ENCODE results near the gene ABCA3. TPM values are rescaled to one million over a fixed set of nuclear protein-coding genes. Genes with fewer than 3 reads are reported as not detected.

ABCA3 gene
- total and polyA plus RNA-seq, 7 donors: 0.46 to 21.3 (median 4.9) TPM

DNA sequence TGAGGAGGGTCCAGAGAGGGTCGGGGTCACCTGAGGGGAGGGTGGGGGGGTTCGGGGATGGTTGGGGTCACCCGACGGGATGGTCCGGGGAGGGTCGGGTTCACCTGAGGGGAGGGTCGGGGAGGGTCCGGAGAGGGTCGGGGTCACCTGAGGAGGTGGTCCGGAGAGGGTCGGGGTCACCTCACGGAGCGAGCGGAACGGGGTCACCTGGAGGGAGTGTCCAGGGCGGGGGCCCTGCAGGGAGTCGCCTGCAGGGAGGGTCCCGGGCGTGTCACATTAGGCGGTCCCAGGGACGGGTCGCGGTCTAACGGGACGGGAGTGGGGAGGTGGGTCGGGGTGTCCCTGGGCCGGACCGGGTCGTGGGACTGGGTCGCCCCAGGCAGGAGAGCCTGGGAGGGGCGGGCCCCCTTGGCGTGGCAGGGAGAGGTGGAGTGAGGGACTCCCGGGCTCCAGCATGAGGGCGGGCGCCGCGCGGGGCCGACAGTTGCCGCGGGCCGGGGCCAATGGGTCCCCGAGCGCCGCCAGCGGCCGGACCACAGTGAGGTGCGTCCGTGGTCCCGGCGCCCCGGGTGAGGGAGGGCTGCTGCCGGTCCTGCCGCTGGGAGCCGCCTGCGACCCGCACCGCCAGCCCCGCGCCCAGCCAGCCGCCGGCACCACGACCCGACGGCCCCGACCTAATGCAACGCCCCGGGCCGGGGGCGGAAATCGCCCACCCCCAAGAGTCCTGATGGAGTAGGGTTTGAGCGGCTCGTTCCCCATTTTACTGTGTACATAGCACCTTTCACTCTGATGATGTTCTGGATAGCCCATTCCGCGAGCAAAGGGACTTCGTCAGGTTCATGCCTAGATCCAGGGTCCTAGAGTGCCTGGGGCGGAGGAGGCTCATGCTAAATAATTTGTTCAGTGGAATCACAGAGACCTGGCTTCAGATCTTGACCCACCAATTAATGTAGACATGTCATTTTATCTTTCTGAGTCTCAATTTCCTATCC lies 1.2 kb upstream of the ABCA3 start:
- DNase-seq: peak; percentile 72

DNA sequence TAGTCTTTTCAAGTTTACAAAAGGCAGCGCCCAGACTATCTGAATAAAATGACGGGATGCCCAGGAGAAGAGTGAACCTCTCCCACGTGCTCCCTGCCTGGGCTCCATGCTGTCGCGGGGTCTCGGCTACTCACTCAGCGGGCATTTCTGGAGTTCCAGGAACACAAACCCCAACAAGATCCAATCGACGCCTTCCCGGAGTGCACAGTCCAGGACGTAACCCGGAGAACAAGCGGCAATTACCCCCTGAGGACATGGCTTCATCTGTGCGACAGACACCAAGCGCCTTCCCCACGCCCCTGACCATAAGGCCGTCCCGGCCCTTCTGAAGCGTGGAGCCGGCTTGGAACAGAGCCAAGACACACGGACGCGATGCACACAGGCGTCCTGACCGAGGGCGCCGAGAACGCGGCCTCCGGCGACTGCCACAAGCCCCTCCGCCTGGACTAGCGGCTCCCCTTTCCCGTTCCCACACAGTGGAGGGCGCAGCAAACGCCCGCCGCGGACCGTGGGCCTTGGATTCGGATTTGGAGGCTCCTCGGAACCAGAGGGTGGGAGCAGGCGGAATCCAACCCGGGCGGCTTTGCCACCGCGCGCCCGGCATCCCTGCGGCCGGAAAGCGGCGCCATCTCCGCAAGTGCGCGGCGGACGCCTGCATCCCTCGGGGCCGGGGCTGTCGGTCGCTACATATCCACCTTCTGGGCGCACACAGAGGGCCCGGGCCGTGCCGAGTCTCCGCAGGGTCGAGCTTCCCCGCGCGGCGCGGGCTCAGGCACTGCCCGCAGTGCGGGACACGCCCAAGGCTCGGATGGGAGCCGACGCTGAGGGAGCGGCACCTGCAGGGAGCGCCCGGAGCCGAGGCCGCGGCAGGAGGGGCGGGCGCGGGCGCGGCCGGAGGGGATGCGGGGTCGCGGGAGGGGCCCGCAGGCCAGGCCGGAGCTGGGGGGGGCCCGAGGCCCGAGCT lies 725 bp downstream of the ABCA3 start:
- H3K27ac ChIP-seq: peak overlapping the region; percentile 67 to 76 (median 70)
- H3K9me3 ChIP-seq: no peaks in the 10 kb centered on the region
- 3 to 5% methylated on average over 98 of the region's 98 CpGs for WGBS, 2 donors
- H3K36me3 ChIP-seq: no peaks in the 10 kb centered on the region
- H3K4me3 ChIP-seq: peak overlapping the region; percentile 68 to 82 (median 81)
- TF ChIP-seq EP300 (IDR thresholded peaks at IDR 0.05) (no peak), POLR2AphosphoS5 (IDR thresholded peaks at IDR 0.05) (peak in 1 of 4 donors; percentile 18)
- no peaks in the 10 kb centered on the region for H3K27me3 ChIP-seq
- H3K4me1 ChIP-seq: peaks cover 0 to 27% (median 22%) of the 10 kb centered on the region in 4 donors
- DNase-seq: peak; percentile 83
- intact Hi-C loops (cut with DNase I): loop anchor here (1.0 to 2.0 kb wide), 2 partner anchors 89 to 161 kb away; partner anchors contain the start of gene CCNF

More for the DNA sequence above, 1.2 kb upstream of the ABCA3 start:
- TF ChIP-seq, protein P1, sequence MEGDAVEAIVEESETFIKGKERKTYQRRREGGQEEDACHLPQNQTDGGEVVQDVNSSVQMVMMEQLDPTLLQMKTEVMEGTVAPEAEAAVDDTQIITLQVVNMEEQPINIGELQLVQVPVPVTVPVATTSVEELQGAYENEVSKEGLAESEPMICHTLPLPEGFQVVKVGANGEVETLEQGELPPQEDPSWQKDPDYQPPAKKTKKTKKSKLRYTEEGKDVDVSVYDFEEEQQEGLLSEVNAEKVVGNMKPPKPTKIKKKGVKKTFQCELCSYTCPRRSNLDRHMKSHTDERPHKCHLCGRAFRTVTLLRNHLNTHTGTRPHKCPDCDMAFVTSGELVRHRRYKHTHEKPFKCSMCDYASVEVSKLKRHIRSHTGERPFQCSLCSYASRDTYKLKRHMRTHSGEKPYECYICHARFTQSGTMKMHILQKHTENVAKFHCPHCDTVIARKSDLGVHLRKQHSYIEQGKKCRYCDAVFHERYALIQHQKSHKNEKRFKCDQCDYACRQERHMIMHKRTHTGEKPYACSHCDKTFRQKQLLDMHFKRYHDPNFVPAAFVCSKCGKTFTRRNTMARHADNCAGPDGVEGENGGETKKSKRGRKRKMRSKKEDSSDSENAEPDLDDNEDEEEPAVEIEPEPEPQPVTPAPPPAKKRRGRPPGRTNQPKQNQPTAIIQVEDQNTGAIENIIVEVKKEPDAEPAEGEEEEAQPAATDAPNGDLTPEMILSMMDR (IDR thresholded peaks at IDR 0.05): no peak
- TF ChIP-seq EP300 (IDR thresholded peaks at IDR 0.05) (no peak), POLR2A (IDR thresholded peaks at IDR 0.05) (no peak), POLR2AphosphoS5 (IDR thresholded peaks at IDR 0.05) (no peak)
- Histone ChIP-seq H3K9me3 (no peaks in the 10 kb centered on the region), H3K36me3 (no peaks in the 10 kb centered on the region), H3K27me3 (no peaks in the 10 kb centered on the region), H3K27ac (peak overlapping the region; percentile 26 to 57 (median 46)), H3K4me3 (peak overlapping the region in 3 of 4 donors; percentile 13 to 39 (median 36)), H3K4me1 (peaks cover 0 to 27% (median 22%) of the 10 kb centered on the region in 4 donors)
- 22 to 24% methylated on average over 77 of the region's 77 CpGs for WGBS, 2 donors
- intact Hi-C loops (cut with DNase I): loop anchor here (2.0 kb wide), 1 partner anchor 87 kb away; the partner anchor contains the start of gene CCNF

DNA sequence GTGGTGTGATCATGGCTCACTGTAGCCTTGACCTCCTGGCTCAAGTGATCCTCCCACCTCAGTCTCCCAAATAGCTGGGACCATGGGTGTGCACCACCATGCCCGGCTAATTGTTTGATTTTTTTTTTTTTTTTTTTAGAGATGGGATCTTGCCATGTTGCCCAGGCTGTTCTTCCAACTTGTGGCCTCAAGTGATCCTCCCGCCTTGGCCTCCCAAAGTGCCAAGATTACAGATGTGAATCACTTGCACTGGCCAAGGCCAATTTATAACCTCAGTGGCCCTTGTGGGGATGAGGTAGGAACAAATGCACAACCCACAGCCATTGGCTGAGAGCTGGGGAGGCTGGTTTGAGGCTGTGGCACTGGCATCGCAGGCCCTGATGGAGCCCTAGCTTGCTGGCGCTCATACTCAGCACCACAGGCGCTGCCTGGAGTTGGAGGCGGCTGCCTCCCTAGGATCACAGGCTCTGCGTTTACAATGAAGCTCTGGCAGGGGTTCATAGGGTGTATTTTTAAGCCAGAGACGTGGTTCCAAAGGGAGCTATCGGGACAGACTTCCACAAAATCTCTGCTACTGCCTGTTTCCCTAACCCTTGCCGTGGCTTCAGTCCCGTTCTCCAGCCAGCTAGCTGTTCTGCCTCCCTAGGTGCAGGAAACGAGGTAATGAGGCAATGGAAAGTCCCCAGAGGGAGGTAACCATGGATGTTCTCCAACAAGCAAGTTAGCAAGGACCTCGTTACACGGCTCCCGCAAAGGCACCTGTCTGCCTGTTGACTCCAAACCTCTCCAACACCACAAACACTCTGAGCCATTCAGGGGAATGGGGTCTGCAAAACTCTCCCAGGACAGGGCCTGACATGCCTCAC lies 2.9 kb downstream of the ABCA3 start:
- H3K9me3 ChIP-seq: no peaks in the 10 kb centered on the region
- no peak overlapping the region for H3K27ac ChIP-seq
- no peak for DNase-seq
- TF ChIP-seq POLR2AphosphoS5 (IDR thresholded peaks at IDR 0.05): no peak
- TF ChIP-seq EP300 (IDR thresholded peaks at IDR 0.05): no peak
- peaks cover 0 to 27% (median 22%) of the 10 kb centered on the region in 4 donors for H3K4me1 ChIP-seq
- H3K27me3 ChIP-seq: no peaks in the 10 kb centered on the region
- 80 to 88% methylated on average over 15 of the region's 15 CpGs for WGBS, 2 donors
- H3K4me3 ChIP-seq: no peak overlapping the region
- no peaks in the 10 kb centered on the region for H3K36me3 ChIP-seq
- intact Hi-C loops (cut with DNase I): no loop called here

DNA sequence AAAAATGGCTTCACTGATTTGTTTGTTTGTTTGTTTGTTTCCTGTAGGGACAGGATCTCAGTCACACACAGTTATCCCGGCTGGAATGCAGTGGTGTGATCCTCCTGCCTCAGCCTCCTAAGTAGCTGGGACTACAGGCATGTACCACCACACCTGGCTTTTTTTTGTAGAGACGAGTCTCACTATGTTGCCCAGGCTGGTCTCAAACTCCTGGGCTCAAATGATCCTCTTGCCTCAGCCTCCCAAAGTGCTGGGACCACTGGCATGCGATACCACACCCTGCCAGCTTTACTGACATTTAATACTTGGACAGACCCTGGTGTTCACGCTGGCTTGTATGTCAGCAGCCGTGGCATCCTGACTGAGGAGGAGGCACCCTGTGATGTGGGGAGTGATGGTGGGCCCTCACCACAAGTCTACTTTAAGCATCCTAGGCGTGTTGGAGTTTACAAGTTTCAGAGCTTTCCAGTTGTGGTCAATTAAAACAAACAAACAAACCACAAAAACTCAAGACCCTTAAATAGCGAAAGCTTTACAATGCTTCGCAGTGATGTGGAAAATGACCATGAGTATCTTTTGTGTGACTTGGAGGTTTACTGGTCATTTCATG lies 5.1 kb downstream of the ABCA3 start:
- no peak for DNase-seq
- Histone ChIP-seq H3K4me3 (no peak overlapping the region), H3K9me3 (no peaks in the 10 kb centered on the region), H3K36me3 (no peaks in the 10 kb centered on the region), H3K27me3 (no peaks in the 10 kb centered on the region), H3K4me1 (peaks cover 0 to 13% (median 11%) of the 10 kb centered on the region in 4 donors), H3K27ac (no peak overlapping the region)
- no peak for TF ChIP-seq EP300 (IDR thresholded peaks at IDR 0.05)
- no peak for TF ChIP-seq POLR2A (IDR thresholded peaks at IDR 0.05)
- TF ChIP-seq, protein P1 (IDR thresholded peaks at IDR 0.05): no peak
- TF ChIP-seq POLR2AphosphoS5 (IDR thresholded peaks at IDR 0.05): no peak
- intact Hi-C loops (cut with DNase I): no loop called here
- 77 to 78% methylated on average over 8 of the region's 8 CpGs for WGBS, 2 donors

Data from sigmoid colon (tissue), 7 donors.